Measurements from ENCODE around the gene NXPE3. TPM values are rescaled to one million over a fixed set of nuclear protein-coding genes. Genes with fewer than 3 reads are reported as not detected.

NXPE3 gene
- total and polyA plus RNA-seq, 9 of the 15 experiments (the other 6 are each of a cell fraction or from before 2014, with no cell fraction given), result 0.25 to 2.5 (median 0.95) TPM

DNA sequence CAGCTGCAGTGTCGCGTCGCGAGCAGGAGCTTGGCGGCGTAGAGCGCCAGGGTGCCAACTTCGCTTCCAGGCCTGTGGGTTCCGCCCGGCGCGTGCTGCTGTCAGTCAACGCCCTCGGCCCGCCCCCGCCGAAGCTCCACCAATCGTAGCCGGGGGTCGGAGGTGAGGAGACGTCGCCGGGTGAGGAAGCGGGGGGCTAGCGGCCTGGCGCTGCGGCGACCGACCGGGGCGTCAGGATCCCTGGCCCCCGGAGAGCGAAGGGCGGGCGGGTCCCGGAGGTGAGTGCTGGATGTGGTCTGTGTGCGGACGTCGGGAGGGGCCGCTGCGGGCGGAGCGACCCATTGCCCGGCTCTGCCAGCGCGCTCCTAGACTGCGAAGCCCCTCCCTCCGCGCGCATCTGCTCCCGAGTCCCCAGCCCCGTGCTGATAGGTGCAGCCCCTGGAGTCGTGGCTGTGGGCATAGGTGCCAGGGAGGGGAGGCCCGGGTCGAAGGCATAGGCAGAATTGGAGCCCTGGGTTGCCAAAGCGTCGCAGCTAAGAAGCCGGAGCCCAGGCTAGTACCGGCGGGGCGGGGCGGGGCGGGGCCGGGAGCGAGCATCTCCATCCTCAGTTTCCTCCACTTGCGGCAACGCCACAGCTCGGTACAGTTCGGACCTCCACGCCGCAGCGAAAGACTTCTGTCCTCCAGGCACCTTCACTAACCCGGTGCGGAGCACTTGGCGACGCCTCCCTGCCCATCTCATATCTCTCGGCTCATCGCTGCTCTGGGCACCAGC lies at the start of gene NXPE3 (continued):
- no peak for TF ChIP-seq KLF1 (tag; IDR thresholded peaks at IDR 0.05)
- no peak for TF ChIP-seq BDP1 (IDR thresholded peaks at IDR 0.05; ENCODE audit: insufficient read depth, insufficient read length)
- TF ChIP-seq, protein P1, sequence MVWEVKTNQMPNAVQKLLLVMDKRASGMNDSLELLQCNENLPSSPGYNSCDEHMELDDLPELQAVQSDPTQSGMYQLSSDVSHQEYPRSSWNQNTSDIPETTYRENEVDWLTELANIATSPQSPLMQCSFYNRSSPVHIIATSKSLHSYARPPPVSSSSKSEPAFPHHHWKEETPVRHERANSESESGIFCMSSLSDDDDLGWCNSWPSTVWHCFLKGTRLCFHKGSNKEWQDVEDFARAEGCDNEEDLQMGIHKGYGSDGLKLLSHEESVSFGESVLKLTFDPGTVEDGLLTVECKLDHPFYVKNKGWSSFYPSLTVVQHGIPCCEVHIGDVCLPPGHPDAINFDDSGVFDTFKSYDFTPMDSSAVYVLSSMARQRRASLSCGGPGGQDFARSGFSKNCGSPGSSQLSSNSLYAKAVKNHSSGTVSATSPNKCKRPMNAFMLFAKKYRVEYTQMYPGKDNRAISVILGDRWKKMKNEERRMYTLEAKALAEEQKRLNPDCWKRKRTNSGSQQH (CRISPR knock-in tag; IDR thresholded peaks at IDR 0.05), result no peak
- TF ChIP-seq MYBL2 (IDR thresholded peaks at IDR 0.05; ENCODE audit: low read depth), result no peak
- no peak for TF ChIP-seq MYBL2 (CRISPR knock-in tag; IDR thresholded peaks at IDR 0.05; ENCODE audit: borderline replicate concordance)
- TF ChIP-seq ZNF655 (CRISPR knock-in tag; IDR thresholded peaks at IDR 0.05), result no peak
- TF ChIP-seq MCM5 (IDR thresholded peaks at IDR 0.05; ENCODE audit: low read depth), result no peak
- no peak for TF ChIP-seq ERF (CRISPR knock-in tag; IDR thresholded peaks at IDR 0.05)
- TF ChIP-seq STAG1 (CRISPR knock-in tag; IDR thresholded peaks at IDR 0.05; ENCODE audit: borderline replicate concordance), result no peak
- TF ChIP-seq NR2F6 (CRISPR knock-in tag; IDR thresholded peaks at IDR 0.05), result no peak
- no peak for TF ChIP-seq NFIC (IDR thresholded peaks at IDR 0.05)
- TF ChIP-seq HOMEZ (CRISPR knock-in tag; IDR thresholded peaks at IDR 0.05), result no peak
- no peak for TF ChIP-seq NEUROD1 (IDR thresholded peaks at IDR 0.05; ENCODE audit: borderline replicate concordance, low read depth, low read length, partially characterized antibody)
- no peak for TF ChIP-seq HNRNPK (IDR thresholded peaks at IDR 0.05; ENCODE audit: low read depth, low read length, poor library complexity, severe bottlenecking)
- no peak for TF ChIP-seq STAT5B (CRISPR knock-in tag; IDR thresholded peaks at IDR 0.05)
- TF ChIP-seq MBD2 (IDR thresholded peaks at IDR 0.05; ENCODE audit: borderline replicate concordance, low read depth), result no peak
- TF ChIP-seq NR0B1 (IDR thresholded peaks at IDR 0.05; ENCODE audit: partially characterized antibody), result no peak
- TF ChIP-seq ZNF133 (CRISPR knock-in tag; IDR thresholded peaks at IDR 0.05), result no peak

Data from K562 (cell line).